Measurements from ENCODE around the gene SEC24A.

DNA sequence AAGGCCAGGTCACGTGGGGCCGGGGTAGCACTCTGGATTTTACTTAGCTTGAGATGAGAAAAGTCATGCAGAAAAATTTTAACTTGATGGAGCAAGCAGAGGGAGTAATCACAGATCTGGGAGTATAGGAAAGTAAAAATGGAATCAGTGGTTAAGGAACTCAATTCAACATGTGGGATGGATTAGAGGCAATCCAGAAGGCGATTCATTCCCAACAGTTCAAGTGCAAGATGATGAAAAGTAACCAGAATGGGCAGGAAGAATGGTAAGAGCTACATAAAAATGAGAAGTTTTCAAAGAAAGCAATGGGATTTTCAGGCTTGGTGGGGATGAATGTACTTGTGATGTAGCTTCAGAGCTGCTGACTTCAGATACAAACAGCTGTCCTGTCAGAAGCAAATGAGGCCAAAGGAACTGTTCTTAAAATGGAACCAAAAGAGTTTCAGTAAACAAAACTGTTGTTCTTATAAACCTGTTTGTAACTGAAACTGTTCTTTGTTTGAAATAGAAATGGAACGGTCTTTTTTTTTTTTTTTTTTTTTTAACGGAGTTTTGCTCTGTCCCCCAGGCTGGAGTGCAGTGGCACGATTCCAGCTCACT is 5.6 kb upstream of the SEC24A start:
- TF ChIP-seq POLR2A (IDR thresholded peaks at IDR 0.05; ENCODE audit: low read depth, low read length) (no peak), POLR2AphosphoS5 (IDR thresholded peaks at IDR 0.05; ENCODE audit: low read depth, low read length) (no peak)

Measured in GM12892 (cell line).